Mesendoderm (in vitro differentiated cells): ENCODE results near the gene AIFM1.

Experiments used
- DNase-seq: peaks from one replicate; pipeline ENCODE4 v3.0.0; 2013
- H2AK5ac ChIP-seq: 2 replicates; pipeline ENCODE4 v1.6.1; 2013; ENCODE audit warnings: low read length, inconsistent platforms
- H2BK120ac ChIP-seq: 2 replicates; pipeline ENCODE4 v1.6.1; 2013; ENCODE audit warnings: low read depth, mild to moderate bottlenecking, low read length, moderate library complexity, mixed read lengths
- H2BK15ac ChIP-seq: replicated peaks from 2 replicates; pipeline ENCODE4 v1.6.1; 2013; ENCODE audit warnings: low read depth, mild to moderate bottlenecking, moderate library complexity
- H2BK5ac ChIP-seq: 2 replicates; pipeline ENCODE4 v1.6.1; 2013; ENCODE audit warnings: low read length, inconsistent platforms
- H3K18ac ChIP-seq: 2 replicates; pipeline ENCODE4 v1.6.1; 2013; ENCODE audit warnings: mild to moderate bottlenecking, low read length, mixed read lengths
- H3K23ac ChIP-seq: one replicate; pipeline ENCODE4 v1.6.1; 2013; ENCODE audit warnings: low read length
- H3K27ac ChIP-seq: 2 replicates; pipeline ENCODE4 v1.5.1; 2013; ENCODE audit warnings: low read depth, mild to moderate bottlenecking, inconsistent platforms, low read length, moderate library complexity
- H3K27me3 ChIP-seq: 2 replicates; pipeline ENCODE4 v1.6.1; 2013; ENCODE audit warnings: low read length, control low read depth, mild to moderate bottlenecking, inconsistent platforms; ENCODE audit not compliant: insufficient read depth, poor library complexity
- H3K36me3 ChIP-seq: 2 replicates; pipeline ENCODE4 v1.6.1; 2013; ENCODE audit warnings: low read length, inconsistent platforms; ENCODE audit not compliant: control insufficient read depth, insufficient read depth
- H3K4ac ChIP-seq: one replicate; pipeline ENCODE4 v1.6.1; 2013; ENCODE audit warnings: low read depth, mild to moderate bottlenecking, low read length, moderate library complexity
- H3K4me1 ChIP-seq: 2 replicates; pipeline ENCODE4 v1.6.1; 2013; ENCODE audit warnings: low read depth, low read length, inconsistent platforms; ENCODE audit not compliant: control insufficient read depth
- H3K4me2 ChIP-seq: 2 replicates; pipeline ENCODE4 v1.6.1; 2013; ENCODE audit warnings: low read length
- H3K4me3 ChIP-seq: 2 replicates; pipeline ENCODE4 v1.5.1; 2013; ENCODE audit warnings: mild to moderate bottlenecking, low read length
- H3K56ac ChIP-seq: one replicate; pipeline ENCODE4 v1.6.1; 2013; ENCODE audit warnings: low read length
- H3K79me1 ChIP-seq: 2 replicates; pipeline ENCODE4 v1.6.1; 2013; ENCODE audit warnings: low read length, inconsistent platforms
- H3K79me2 ChIP-seq: 2 replicates; pipeline ENCODE4 v1.6.1; 2013; ENCODE audit warnings: mild to moderate bottlenecking, low read length; ENCODE audit not compliant: control insufficient read depth, insufficient read depth
- H3K9ac ChIP-seq: 2 replicates; pipeline ENCODE4 v1.6.1; 2013; ENCODE audit warnings: low read length, inconsistent platforms
- H4K5ac ChIP-seq: one replicate; pipeline ENCODE4 v1.6.1; 2013; ENCODE audit warnings: low read length
- H4K8ac ChIP-seq: one replicate; pipeline ENCODE4 v1.6.1; 2013; ENCODE audit warnings: low read depth, mild to moderate bottlenecking, control low read depth, low read length, moderate library complexity
- WGBS: extraction: QIAGEN DNeasy Blood & Tissue Kit; methylation state at CpG from one replicate; pipeline ENCODE4 v1.1.7; 2013; ENCODE audit warnings: low lambda C conversion rate, missing lambda C conversion rate; ENCODE audit not compliant: insufficient coverage; ENCODE audit errors: extremely low coverage; 5-methylcytosine and 5-hydroxymethylcytosine counted together

Gene AIFM1

DNA sequence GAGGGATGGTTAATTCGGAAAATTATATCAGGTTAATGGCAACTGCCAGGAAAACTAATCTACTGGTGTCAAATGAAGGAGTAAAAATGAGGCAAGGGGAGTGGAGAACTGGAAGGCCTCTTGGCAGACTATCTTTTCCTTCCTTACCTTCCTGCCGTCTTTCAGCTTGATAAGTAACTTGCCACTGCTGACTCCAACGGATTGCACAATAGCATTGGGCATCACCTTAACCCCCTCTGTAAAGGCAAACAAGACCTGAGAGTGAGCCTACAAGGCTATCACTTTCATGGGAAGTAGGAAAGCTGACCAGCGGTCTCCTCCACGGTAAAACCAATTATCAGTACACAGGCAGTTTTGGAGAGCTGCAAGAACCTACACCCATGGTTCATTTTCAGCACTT, 29.1 kb downstream of the AIFM1 start:
- H2AK5ac ChIP-seq, result no peak overlapping the region
- no peaks in the 10 kb centered on the region for H3K36me3 ChIP-seq
- WGBS, result no CpG with 5 or more reads among the region's 5 CpGs
- no peak overlapping the region for H4K8ac ChIP-seq
- no peak overlapping the region for H3K18ac ChIP-seq
- H3K79me1 ChIP-seq, result no peaks in the 10 kb centered on the region
- no peak overlapping the region for H3K4ac ChIP-seq
- no peak overlapping the region for H2BK120ac ChIP-seq
- no peak overlapping the region for H3K56ac ChIP-seq
- H3K4me1 ChIP-seq, result no peaks in the 10 kb centered on the region
- H3K4me3 ChIP-seq, result no peak overlapping the region
- no peaks in the 10 kb centered on the region for H3K27me3 ChIP-seq
- H2BK15ac ChIP-seq, result no peak overlapping the region
- no peaks in the 10 kb centered on the region for H3K79me2 ChIP-seq
- no peak for DNase-seq
- no peak overlapping the region for H3K27ac ChIP-seq
- H4K5ac ChIP-seq, result no peak overlapping the region
- no peak overlapping the region for H3K23ac ChIP-seq
- H2BK5ac ChIP-seq, result no peak overlapping the region
- H3K9ac ChIP-seq, result no peak overlapping the region
- H3K4me2 ChIP-seq, result no peak overlapping the region

DNA sequence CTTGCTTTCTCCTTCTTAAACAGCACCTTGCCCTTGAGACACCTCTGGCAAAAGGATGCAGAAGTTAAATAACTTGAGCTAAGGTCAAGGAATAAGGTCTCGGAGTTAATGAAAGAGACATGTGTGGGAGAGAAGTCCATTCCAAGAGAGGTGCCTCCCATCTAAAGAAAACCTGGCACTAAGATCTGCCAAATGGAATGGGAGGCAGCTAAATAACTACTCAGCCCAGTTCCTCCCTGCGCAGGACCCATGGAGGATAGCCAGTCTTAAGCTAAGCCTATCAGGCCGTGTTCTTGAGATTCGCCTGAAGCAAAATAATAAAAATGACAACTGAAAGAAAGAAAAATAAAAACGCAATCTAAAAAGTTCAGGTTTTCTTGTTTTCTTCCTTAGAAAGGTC, 34.7 kb downstream of the AIFM1 start:
- Histone ChIP-seq H3K18ac (no peak overlapping the region), H3K27me3 (no peaks in the 10 kb centered on the region), H4K8ac (no peak overlapping the region), H3K27ac (no peak overlapping the region), H3K4me1 (no peaks in the 10 kb centered on the region), H4K5ac (no peak overlapping the region), H2AK5ac (no peak overlapping the region), H2BK15ac (no peak overlapping the region), H3K23ac (no peak overlapping the region), H3K79me1 (no peaks in the 10 kb centered on the region), H3K4me3 (no peak overlapping the region), H3K36me3 (no peaks in the 10 kb centered on the region), H3K4ac (no peak overlapping the region), H3K56ac (no peak overlapping the region), H3K9ac (no peak overlapping the region), H3K79me2 (no peaks in the 10 kb centered on the region), H3K4me2 (no peak overlapping the region), H2BK5ac (no peak overlapping the region), H2BK120ac (no peak overlapping the region)
- no peak for DNase-seq
- no CpG with 5 or more reads among the region's 5 CpGs for WGBS

DNA sequence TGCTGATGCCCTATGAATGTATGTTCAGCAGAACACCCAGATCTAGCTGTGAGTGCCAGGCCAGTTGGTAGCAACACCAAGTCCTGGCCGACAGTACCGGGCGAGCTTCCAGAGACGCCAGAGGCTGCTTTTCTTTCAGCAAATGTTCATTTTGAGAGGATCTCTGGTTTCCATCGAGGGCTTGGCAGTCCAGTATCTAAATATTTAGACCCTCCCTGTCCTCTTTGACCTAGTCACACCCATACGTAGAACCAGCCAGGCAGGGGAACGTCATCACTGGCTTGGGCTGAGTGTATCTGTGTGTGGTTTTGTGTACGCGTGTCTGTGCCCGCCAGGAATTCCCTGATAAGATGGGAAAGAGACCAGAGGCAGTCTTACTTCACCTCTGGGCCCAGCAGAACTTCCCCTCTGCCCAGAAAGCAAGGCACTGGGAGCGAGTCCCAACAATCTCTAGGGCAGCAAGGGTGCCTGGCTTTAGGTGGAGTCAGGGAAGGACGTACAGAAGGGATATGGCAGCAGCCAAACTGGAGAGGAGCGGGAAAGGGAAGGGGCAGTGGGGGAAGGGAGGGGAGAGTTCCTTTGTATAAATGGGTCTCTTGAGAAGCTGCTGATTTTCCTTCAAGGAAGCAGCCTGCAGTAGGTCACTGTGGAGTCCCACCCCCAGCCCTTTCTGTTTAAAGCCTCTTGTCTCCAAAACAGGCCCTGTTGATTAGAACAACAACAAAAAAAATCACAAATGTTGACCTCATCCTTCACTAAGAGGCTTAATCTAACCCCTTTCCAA, 40.4 kb downstream of the AIFM1 start:
- Histone ChIP-seq H2BK5ac (no peak overlapping the region), H3K4me2 (no peak overlapping the region), H2AK5ac (no peak overlapping the region), H3K23ac (no peak overlapping the region), H3K27me3 (no peaks in the 10 kb centered on the region), H2BK15ac (no peak overlapping the region), H3K9ac (no peak overlapping the region), H3K79me1 (no peaks in the 10 kb centered on the region), H3K4me1 (no peaks in the 10 kb centered on the region), H3K79me2 (no peaks in the 10 kb centered on the region), H4K8ac (no peak overlapping the region), H2BK120ac (no peak overlapping the region), H3K18ac (no peak overlapping the region), H3K4me3 (no peak overlapping the region), H3K4ac (no peak overlapping the region), H3K56ac (no peak overlapping the region), H3K27ac (no peak overlapping the region), H4K5ac (no peak overlapping the region), H3K36me3 (no peaks in the 10 kb centered on the region)
- no peak for DNase-seq
- no CpG with 5 or more reads among the region's 13 CpGs for WGBS

DNA sequence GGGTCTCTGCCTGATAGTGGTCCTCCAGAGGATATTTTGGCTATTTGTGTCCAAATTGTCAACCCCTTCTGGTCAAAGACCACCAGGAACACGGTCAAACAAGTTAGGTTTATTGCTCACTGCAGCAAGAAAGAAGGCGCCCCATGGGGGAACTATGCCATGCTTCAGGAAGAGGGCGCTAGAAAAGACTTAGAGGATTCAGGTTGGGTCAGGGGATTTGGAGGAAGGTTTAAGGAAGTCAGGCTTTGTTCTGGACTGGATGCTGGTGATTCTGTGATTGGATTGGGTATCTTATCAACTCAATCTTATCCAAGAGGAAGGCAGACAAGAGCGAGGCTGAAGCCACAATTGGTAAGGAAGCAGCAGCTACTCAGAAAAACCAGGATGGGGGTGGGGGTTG, 41.1 kb downstream of the AIFM1 start:
- Histone ChIP-seq H3K4me1 (no peaks in the 10 kb centered on the region), H4K8ac (no peak overlapping the region), H3K27me3 (no peaks in the 10 kb centered on the region), H3K23ac (no peak overlapping the region), H3K9ac (no peak overlapping the region), H3K4ac (no peak overlapping the region), H2BK15ac (no peak overlapping the region), H3K18ac (no peak overlapping the region), H3K27ac (no peak overlapping the region), H2BK120ac (no peak overlapping the region), H3K36me3 (no peaks in the 10 kb centered on the region), H3K4me2 (no peak overlapping the region), H2BK5ac (no peak overlapping the region), H3K4me3 (no peak overlapping the region), H3K56ac (no peak overlapping the region), H3K79me1 (no peaks in the 10 kb centered on the region), H2AK5ac (no peak overlapping the region), H3K79me2 (no peaks in the 10 kb centered on the region), H4K5ac (no peak overlapping the region)
- peak; percentile 45 for DNase-seq
- no CpG with 5 or more reads among the region's 4 CpGs for WGBS

DNA sequence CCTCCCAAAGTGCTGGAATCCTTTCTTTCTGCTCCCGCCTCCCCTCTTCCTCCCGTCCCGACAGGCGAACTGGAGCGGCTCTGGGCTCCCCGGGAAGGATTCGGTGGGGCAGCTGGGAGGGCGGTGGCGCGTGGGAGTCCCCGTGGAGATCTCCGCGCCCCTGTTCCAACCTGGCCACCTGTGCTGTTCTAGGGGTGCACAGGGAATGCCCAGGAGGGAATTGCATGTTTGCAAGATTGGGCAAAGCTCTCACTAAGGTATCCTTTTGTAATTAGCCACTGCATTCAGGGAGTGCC, 44.2 kb downstream of the AIFM1 start:
- H3K23ac ChIP-seq, result no peak overlapping the region
- H2BK5ac ChIP-seq, result no peak overlapping the region
- H3K27me3 ChIP-seq, result no peaks in the 10 kb centered on the region
- H3K9ac ChIP-seq, result no peak overlapping the region
- no peak overlapping the region for H3K56ac ChIP-seq
- H3K4me3 ChIP-seq, result no peak overlapping the region
- no peak overlapping the region for H3K27ac ChIP-seq
- H2AK5ac ChIP-seq, result no peak overlapping the region
- no peak overlapping the region for H3K18ac ChIP-seq
- H3K4ac ChIP-seq, result no peak overlapping the region
- no peaks in the 10 kb centered on the region for H3K79me1 ChIP-seq
- H4K8ac ChIP-seq, result no peak overlapping the region
- H3K4me2 ChIP-seq, result no peak overlapping the region
- no peak overlapping the region for H4K5ac ChIP-seq
- no CpG with 5 or more reads among the region's 13 CpGs for WGBS
- no peak overlapping the region for H2BK15ac ChIP-seq
- no peaks in the 10 kb centered on the region for H3K79me2 ChIP-seq
- H2BK120ac ChIP-seq, result no peak overlapping the region
- H3K4me1 ChIP-seq, result no peaks in the 10 kb centered on the region
- no peak for DNase-seq
- H3K36me3 ChIP-seq, result no peaks in the 10 kb centered on the region
